ENCODE results near the gene FCHO1.

- TF ChIP-seq POLR2A (IDR thresholded peaks at IDR 0.05): no peak
- TF ChIP-seq, protein P1, sequence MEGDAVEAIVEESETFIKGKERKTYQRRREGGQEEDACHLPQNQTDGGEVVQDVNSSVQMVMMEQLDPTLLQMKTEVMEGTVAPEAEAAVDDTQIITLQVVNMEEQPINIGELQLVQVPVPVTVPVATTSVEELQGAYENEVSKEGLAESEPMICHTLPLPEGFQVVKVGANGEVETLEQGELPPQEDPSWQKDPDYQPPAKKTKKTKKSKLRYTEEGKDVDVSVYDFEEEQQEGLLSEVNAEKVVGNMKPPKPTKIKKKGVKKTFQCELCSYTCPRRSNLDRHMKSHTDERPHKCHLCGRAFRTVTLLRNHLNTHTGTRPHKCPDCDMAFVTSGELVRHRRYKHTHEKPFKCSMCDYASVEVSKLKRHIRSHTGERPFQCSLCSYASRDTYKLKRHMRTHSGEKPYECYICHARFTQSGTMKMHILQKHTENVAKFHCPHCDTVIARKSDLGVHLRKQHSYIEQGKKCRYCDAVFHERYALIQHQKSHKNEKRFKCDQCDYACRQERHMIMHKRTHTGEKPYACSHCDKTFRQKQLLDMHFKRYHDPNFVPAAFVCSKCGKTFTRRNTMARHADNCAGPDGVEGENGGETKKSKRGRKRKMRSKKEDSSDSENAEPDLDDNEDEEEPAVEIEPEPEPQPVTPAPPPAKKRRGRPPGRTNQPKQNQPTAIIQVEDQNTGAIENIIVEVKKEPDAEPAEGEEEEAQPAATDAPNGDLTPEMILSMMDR (IDR thresholded peaks at IDR 0.05): no peak
Observed at GRCh38 chr19:17755443-17755890, 4.2 kb downstream of the FCHO1 start.

All from uterus (tissue), 2 donors.